Measurements from ENCODE around the gene ASH1L. TPM values are rescaled to one million over a fixed set of nuclear protein-coding genes. Genes with fewer than 3 reads are reported as not detected.

Gene ASH1L
- total and polyA plus RNA-seq, 2 experiments from 2014 or later, result 23.6 to 24.7 TPM

GRCh38 chr1:155463865-155464650 is 98.5 kb downstream of the ASH1L start (continued):
- TF ChIP-seq STAT1 (IDR thresholded peaks at IDR 0.05; ENCODE audit: unreplicated experiment) (no peak), ZNF114 (CRISPR knock-in tag; IDR thresholded peaks at IDR 0.05) (no peak), JUNB (IDR thresholded peaks at IDR 0.05; ENCODE audit: unreplicated experiment) (no peak), NANOG (IDR thresholded peaks at IDR 0.05; ENCODE audit: borderline replicate concordance) (no peak), CTCF (conservative IDR thresholded peaks at IDR 0.05; ENCODE audit: low read depth in 2 of 2) (no peak), ZNF331 (CRISPR knock-in tag; IDR thresholded peaks at IDR 0.05; ENCODE audit: low read depth) (no peak)

GRCh38 chr1:155458111-155458510 is 104.5 kb downstream of the ASH1L start:
- no peaks in the 10 kb centered on the region; the same call in 2 of the 3 replicates for H3K36me3 Mint-ChIP-seq (ENCODE audit: low read depth)
- Histone ChIP-seq H3K9me2 (ENCODE audit: insufficient read depth) (no peaks in the 10 kb centered on the region), H4K20me1 (replicated peaks; ENCODE audit: insufficient read depth) (no peaks in the 10 kb centered on the region), H3K4me2 (no peak overlapping the region), H2AFZ (no peak overlapping the region), H3K4me3 (no peak overlapping the region), H3K27ac (ENCODE audit: low read depth) (no peak overlapping the region), H3K4me1 (ENCODE audit: insufficient read depth) (no peaks in the 10 kb centered on the region), H3F3A (replicated peaks; ENCODE audit: low read depth) (no peaks in the 10 kb centered on the region), H3K27me3 (ENCODE audit: insufficient read depth) (no peaks in the 10 kb centered on the region), H3K79me2 (replicated peaks; ENCODE audit: insufficient read depth) (no peaks in the 10 kb centered on the region), H3K36me3 (ENCODE audit: insufficient read depth) (0 out of 2 replicates have a peak, but pooled peaks cover 6% of the 10 kb centered on the region)
- DNase-seq (ENCODE audit: low spot score), result no peak
- no peaks in the 10 kb centered on the region for H3K9me3 Mint-ChIP-seq
- no peak overlapping the region for H3K27ac Mint-ChIP-seq
- peaks cover 4% of the 10 kb centered on the region for H3K27me3 Mint-ChIP-seq (ENCODE audit: insufficient read depth, low read depth, poor library complexity)
- TF ChIP-seq STAT1 (IDR thresholded peaks at IDR 0.05; ENCODE audit: unreplicated experiment), result no peak
- no peak for TF ChIP-seq POLR2AphosphoS5 (IDR thresholded peaks at IDR 0.05; ENCODE audit: low read depth)
- TF ChIP-seq NANOG (IDR thresholded peaks at IDR 0.05; ENCODE audit: borderline replicate concordance), result no peak
- H3K4me3 Mint-ChIP-seq, result no peak overlapping the region
- H3K4me1 Mint-ChIP-seq, result no peaks in the 10 kb centered on the region
- ATAC-seq, result no peak

- Mint-ChIP-seq H3K4me1 (no peaks in the 10 kb centered on the region), H3K27ac (no peak overlapping the region), H3K4me3 (no peak overlapping the region), H3K9me3 (no peaks in the 10 kb centered on the region), H3K27me3 (ENCODE audit: insufficient read depth, low read depth, poor library complexity) (peaks cover 4% of the 10 kb centered on the region), H3K36me3 (ENCODE audit: low read depth) (no peaks in the 10 kb centered on the region; the same call in 2 of the 3 replicates)
- no peaks in the 10 kb centered on the region for H3F3A ChIP-seq (replicated peaks; ENCODE audit: low read depth)
- H3K27ac ChIP-seq (ENCODE audit: low read depth), result no peak overlapping the region
- H3K4me1 ChIP-seq (ENCODE audit: insufficient read depth), result no peaks in the 10 kb centered on the region
- no peak overlapping the region for H3K4me2 ChIP-seq
- ATAC-seq, result no peak
- H3K4me3 ChIP-seq, result no peak overlapping the region
- 0 out of 2 replicates have a peak, but pooled peaks cover 6% of the 10 kb centered on the region for H3K36me3 ChIP-seq (ENCODE audit: insufficient read depth)
- H2AFZ ChIP-seq, result no peak overlapping the region
- H3K79me2 ChIP-seq (replicated peaks; ENCODE audit: insufficient read depth), result no peaks in the 10 kb centered on the region
- no peaks in the 10 kb centered on the region for H4K20me1 ChIP-seq (replicated peaks; ENCODE audit: insufficient read depth)
- no peak for DNase-seq (ENCODE audit: low spot score)
- no peaks in the 10 kb centered on the region for H3K27me3 ChIP-seq (ENCODE audit: insufficient read depth)
- no peaks in the 10 kb centered on the region for H3K9me2 ChIP-seq (ENCODE audit: insufficient read depth)
- TF ChIP-seq ZNF114 (CRISPR knock-in tag; IDR thresholded peaks at IDR 0.05) (no peak), STAT1 (IDR thresholded peaks at IDR 0.05; ENCODE audit: unreplicated experiment) (no peak), EZH2 (IDR thresholded peaks at IDR 0.05; ENCODE audit: low read depth, unreplicated experiment) (no peak), CREB1 (CRISPR knock-in tag; IDR thresholded peaks at IDR 0.05; ENCODE audit: low read depth) (no peak), CTCF (conservative IDR thresholded peaks at IDR 0.05; ENCODE audit: low read depth in 2 of 2) (no peak), ETS1 (IDR thresholded peaks at IDR 0.05) (no peak), REST (IDR thresholded peaks at IDR 0.05; ENCODE audit: unreplicated experiment) (no peak)
Measured at GRCh38 chr1:155457266-155457665, 105.3 kb downstream of the ASH1L start.

Data from GM23338 (cell line).